LNCaP clone FGC (cell line): ENCODE data around the gene ARHGAP18.

Experiments used
- DNase-seq: peaks from one replicate; pipeline ENCODE4 v3.0.0-alpha.2; 2011; ENCODE audit warnings: low read depth
- H3K4me3 ChIP-seq: 2 replicates; pipeline ENCODE4 v1.5.1; 2011; ENCODE audit warnings: mild to moderate bottlenecking, low read depth, low read length, control low read depth
- CTCF ChIP-seq: IDR thresholded peaks from 2 replicates; pipeline ENCODE4 v1.5.1; 2012; ENCODE audit warnings: mild to moderate bottlenecking; ENCODE audit not compliant: control insufficient read depth, insufficient read depth; ENCODE audit errors: extremely low read depth

Gene ARHGAP18

GRCh38 chr6:129740013-129740412, 30.0 kb upstream of the ARHGAP18 start:
- no peak for TF ChIP-seq CTCF
- H3K4me3 ChIP-seq = no peak overlapping the region
- no peak for DNase-seq

GRCh38 chr6:129736105-129736504, 26.1 kb upstream of the ARHGAP18 start:
- DNase-seq = no peak
- H3K4me3 ChIP-seq = no peak overlapping the region
- no peak for TF ChIP-seq CTCF

- TF ChIP-seq CTCF = peak; percentile 32
- DNase-seq = no peak
- H3K4me3 ChIP-seq = no peak overlapping the region
Observed at GRCh38 chr6:129733290-129733689, 23.3 kb upstream of the ARHGAP18 start.

GRCh38 chr6:129732542-129732941, 22.6 kb upstream of the ARHGAP18 start:
- no peak overlapping the region for H3K4me3 ChIP-seq
- DNase-seq = no peak
- no peak for TF ChIP-seq CTCF

GRCh38 chr6:129732034-129732433, 22.1 kb upstream of the ARHGAP18 start:
- TF ChIP-seq CTCF = no peak
- no peak for DNase-seq
- no peak overlapping the region for H3K4me3 ChIP-seq

- DNase-seq = no peak
- H3K4me3 ChIP-seq = no peak overlapping the region
- no peak for TF ChIP-seq CTCF
Observed at GRCh38 chr6:129731428-129731827, 21.5 kb upstream of the ARHGAP18 start.

- H3K4me3 ChIP-seq = no peak overlapping the region
- no peak for DNase-seq
- peak; percentile 68 for TF ChIP-seq CTCF
Observed at GRCh38 chr6:129730477-129731165, 20.6 kb upstream of the ARHGAP18 start.
